GM12878 (cell line): ENCODE measurements around the gene CHMP4B. TPM values are rescaled to one million over a fixed set of nuclear protein-coding genes. Genes with fewer than 3 reads are reported as not detected.

Experiments
- ATAC-seq: fragments of 200-7000 bp; cut with Tn5 transposase; 3 replicates; pipeline ENCODE4 v1.9.1; 2020; ENCODE audit warnings: mild to moderate bottlenecking, moderate library complexity
- BruUV-seq: library from RNA; stranded (reverse); fragments of 400-500 nt; replicated peaks from 2 replicates; lab custom pipeline; 2021; lab: Mats Ljungman, UMichigan
- CTCF ChIA-PET: fragments of 300-600 bp; sonication (Branson Sonifier 250); formaldehyde crosslinking; extraction: SDS; loops from one replicate; lab custom pipeline; 2021; ENCODE audit warnings: inconsistent platforms; lab: Yijun Ruan, JAX
- POLR2A ChIA-PET: fragments of 350-600 bp; formaldehyde crosslinking; extraction: SDS; loops from one replicate; lab custom pipeline; 2021; ENCODE audit warnings: inconsistent platforms; lab: Charles Lee
- RAD21 ChIA-PET: fragments of 300-600 bp; sonication (Branson Sonifier 250); formaldehyde crosslinking; loops from one replicate; lab custom pipeline; 2023; ENCODE audit warnings: antibody characterized with exemption; ENCODE audit not compliant: unreplicated experiment; lab: Charles Lee
- SMC1A ChIA-PET: fragments of 300-600 bp; sonication (Branson Sonifier 250); formaldehyde crosslinking; loops from one replicate; lab custom pipeline; 2023; ENCODE audit not compliant: unreplicated experiment, uncharacterized antibody; lab: Charles Lee
- DNase-seq: peaks from one replicate; pipeline ENCODE4 v3.0.0-alpha.2; 2011; ENCODE audit warnings: low read depth, low spot score
- FAIRE-seq: peaks from 3 replicates; lab custom pipeline; 2011; peaks lifted over from hg19 to GRCh38; lab: Jason Lieb, UNC
- H2AFZ ChIP-seq: 2 replicates; pipeline ENCODE4 v1.6.0; 2011; ENCODE audit warnings: low read depth, low read length, control low read depth; ENCODE audit not compliant: control insufficient read depth
- H3K27ac ChIP-seq: 2 replicates; pipeline ENCODE4 v1.5.1; 2011; ENCODE audit warnings: control low read depth; ENCODE audit not compliant: control insufficient read depth, insufficient read depth
- H3K27me3 ChIP-seq, 2 experiments: replicated peaks in 1 of 2; 2 replicates each; pipeline versions ENCODE4 v1.6.0 to v1.6.1; 2011; ENCODE audit warnings: low read length in 1 of 2; ENCODE audit not compliant: control insufficient read depth in 2 of 2, insufficient read depth in 2 of 2
- H3K36me3 ChIP-seq, 2 experiments: 2 replicates each; pipeline ENCODE4 v1.5.1; 2011; ENCODE audit warnings: low read length in 1 of 2; ENCODE audit not compliant: control insufficient read depth in 2 of 2, insufficient read depth in 2 of 2
- H3K4me1 ChIP-seq: 2 replicates; pipeline ENCODE4 v1.6.1; 2011; ENCODE audit warnings: mild to moderate bottlenecking, low read length, moderate library complexity, mixed read lengths; ENCODE audit not compliant: control insufficient read depth, insufficient read depth
- H3K4me2 ChIP-seq: 2 replicates; pipeline ENCODE4 v1.6.0; 2011; ENCODE audit warnings: control low read depth; ENCODE audit not compliant: control insufficient read depth, insufficient read depth
- H3K4me3 ChIP-seq: fragments of 200-600 bp; sonication (generic); 2 replicates; pipeline ENCODE4 v1.5.1; 2016
- H3K79me2 ChIP-seq: 2 replicates; pipeline ENCODE4 v1.6.0; 2011; ENCODE audit warnings: low read length; ENCODE audit not compliant: control insufficient read depth, insufficient read depth
- H3K9ac ChIP-seq: 2 replicates; pipeline ENCODE4 v1.8.0; 2011; ENCODE audit warnings: low read length, control low read depth, mixed read lengths; ENCODE audit not compliant: control insufficient read depth, insufficient read depth
- H3K9me3 ChIP-seq: replicated peaks from 3 replicates; pipeline ENCODE4 v1.5.1; 2011; ENCODE audit warnings: mild to moderate bottlenecking, low read length; ENCODE audit not compliant: control insufficient read depth, insufficient read depth
- H4K20me1 ChIP-seq: 2 replicates; pipeline ENCODE4 v1.6.0; 2011; ENCODE audit not compliant: control insufficient read depth, insufficient read depth
- BCL11A ChIP-seq: IDR thresholded peaks from 2 replicates; pipeline ENCODE4 v1.6.1; 2011; ENCODE audit warnings: low read depth, low read length
- EZH2 ChIP-seq: IDR thresholded peaks from 2 replicates; pipeline ENCODE4 v1.6.1; 2012; ENCODE audit warnings: low read depth, mild to moderate bottlenecking, control low read depth, inconsistent platforms, low read length, borderline replicate concordance; ENCODE audit not compliant: control insufficient read depth
- HDAC2 ChIP-seq: fragments of 200-600 bp; sonication (generic); IDR thresholded peaks from 2 replicates; pipeline ENCODE4 v1.6.1; 2017
- HDAC6 ChIP-seq: fragments of 200-600 bp; sonication (generic); IDR thresholded peaks from one replicate; pipeline ENCODE4 v1.8.0; 2017; ENCODE audit warnings: antibody characterized with exemption; ENCODE audit not compliant: unreplicated experiment
- JUNB ChIP-seq: IDR thresholded peaks from 2 replicates; pipeline ENCODE4 v1.6.1; 2016; ENCODE audit warnings: antibody characterized with exemption, mild to moderate bottlenecking
- JUND ChIP-seq: IDR thresholded peaks from 2 replicates; pipeline ENCODE4 v1.6.1; 2012; ENCODE audit warnings: low read depth, mild to moderate bottlenecking, low read length, improper control_type of control experiment, moderate library complexity
- KAT2A ChIP-seq: conservative IDR thresholded peaks from 2 replicates; pipeline ENCODE4 v1.6.1; 2011; ENCODE audit warnings: low read depth, low read length; ENCODE audit not compliant: control insufficient read depth
- KLF5 ChIP-seq: fragments of 450-650 bp; IDR thresholded peaks from 2 replicates; pipeline ENCODE4 v1.6.1; 2014; ENCODE audit warnings: mild to moderate bottlenecking; ENCODE audit not compliant: partially characterized antibody
- MLLT1 ChIP-seq: fragments of 450-650 bp; IDR thresholded peaks from 2 replicates; pipeline ENCODE4 v1.6.1; 2016; ENCODE audit warnings: mild to moderate bottlenecking
- NBN ChIP-seq: fragments of 450-650 bp; IDR thresholded peaks from 2 replicates; pipeline ENCODE4 v1.6.1; 2016
- PAX5 ChIP-seq: IDR thresholded peaks from 2 replicates; pipeline ENCODE4 v1.6.1; 2011; ENCODE audit warnings: low read depth, low read length, borderline replicate concordance
- PRDM15 ChIP-seq: fragments of 450-650 bp; formaldehyde crosslinking; IDR thresholded peaks from 2 replicates; pipeline ENCODE4 v1.4.0; 2020; ENCODE audit warnings: mild to moderate bottlenecking, moderate library complexity
- SIX5 ChIP-seq: IDR thresholded peaks from 2 replicates; pipeline ENCODE4 v1.6.1; 2011; ENCODE audit warnings: mild to moderate bottlenecking, low read depth, low read length, moderate library complexity; ENCODE audit not compliant: severe bottlenecking
- SP1 ChIP-seq: IDR thresholded peaks from one replicate; pipeline ENCODE4 v1.6.1; 2011; ENCODE audit warnings: low read depth, low read length
- WGBS: methylation state at CpG from one replicate; pipeline ENCODE4 v1.1.6; 2016; ENCODE audit warnings: low lambda C conversion rate; ENCODE audit not compliant: insufficient replicate concordance, insufficient coverage; ENCODE audit errors: missing lambda C conversion rate; 5-methylcytosine and 5-hydroxymethylcytosine counted together
- in situ Hi-C: fragments of 300-500 bp; cut with MboI; formaldehyde crosslinking; loops from 9 replicates; pipeline ENCODE4 v1.14.3; 2018; ENCODE audit warnings: mixed read lengths
- intact Hi-C: fragments of 100-400 bp; cut with micrococcal nuclease; formaldehyde crosslinking; loops from one replicate; pipeline ENCODE4 v1.14.2; 2022; ENCODE audit not compliant: unreplicated experiment
- polyA plus RNA-seq, 11 experiments: library from polyadenylated mRNA; depleted of rRNA in 4 of 11; unstranded in 6 of 11; stranded (reverse) in 5 of 11; fragments of >200 nt; fragmentation: Nextera tagmentation in 4 of 11; fragmentation: Illumina TruSeq in 1 of 11; extraction: Ambion mirVana in 4 of 11; extraction: Trizol in 1 of 11; gene quantifications; 1 replicate in 1 of 11; 2 replicates in 10 of 11; pipeline versions ENCODE4 v1.2.1 to v1.2.3, GENCODE V29; 2011 to 2016; ENCODE audit warnings: inconsistent platforms in 2 of 11, missing spikeins in 2 of 11, low read depth in 1 of 11
- total RNA-seq, 4 experiments: library from RNA; depleted of rRNA in 3 of 4; stranded (reverse); fragments of >200 nt in 3 of 4; fragmentation: Illumina TruSeq in 1 of 4; extraction: Trizol in 1 of 4; gene quantifications; 2 replicates each; pipeline versions ENCODE4 v1.2.1 to v1.2.3, GENCODE V29; 2013 to 2021

Gene CHMP4B
- total and polyA plus RNA-seq, 10 of the 15 experiments (the other 5 are each of a cell fraction or from before 2014, with no cell fraction given) = 4.2 to 118 (median 49.6) TPM

DNA sequence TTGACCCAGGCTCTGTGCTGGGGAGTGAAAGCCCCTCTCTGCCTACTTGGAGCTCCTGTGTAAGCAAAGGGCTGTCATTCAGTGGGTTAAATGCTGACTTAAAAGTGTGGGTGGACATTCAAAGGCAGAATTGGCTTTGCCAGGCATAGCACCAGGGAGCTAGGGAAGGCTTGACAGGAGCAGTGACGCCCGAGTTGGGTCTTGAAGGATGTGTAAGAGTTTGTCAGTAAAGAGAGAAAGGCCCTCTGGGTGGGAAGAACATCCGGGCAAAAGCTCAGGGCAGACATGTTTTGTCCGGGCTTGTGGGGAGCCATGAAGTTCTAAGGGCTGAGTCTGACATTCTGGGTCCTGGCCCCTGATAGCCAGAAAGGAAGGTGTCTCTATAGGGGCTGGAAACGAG, 27.9 kb upstream of the CHMP4B start:
- Histone ChIP-seq H3K27ac (no peak overlapping the region), H3K4me3 (no peak overlapping the region), H3K36me3 (no peaks in the 10 kb centered on the region; a peak in 1 of 4 replicates), H3K9me3 (no peaks in the 10 kb centered on the region), H3K4me2 (no peak overlapping the region), H3K4me1 (peaks cover 36% of the 10 kb centered on the region), H3K79me2 (no peaks in the 10 kb centered on the region), H4K20me1 (no peaks in the 10 kb centered on the region), H2AFZ (no peak overlapping the region), H3K9ac (no peak overlapping the region), H3K27me3 (no peaks in the 10 kb centered on the region)
- POLR2A ChIA-PET = interaction anchor here (0.7 kb wide), 1 partner anchor 21 kb away, joined by 3 read pairs; no protein-coding TSS in a partner anchor
- 74% methylated on average over 5 of the region's 5 CpGs for WGBS
- FAIRE-seq (no peak), DNase-seq (no peak), ATAC-seq (no peak)
- TF ChIP-seq PAX5 = no peak
- CTCF ChIA-PET = interaction anchor here (2.1 kb wide), 1 partner anchor 9 kb away, joined by 16 read pairs; no protein-coding TSS in a partner anchor
- BruUV-seq = no TSS peak
- RAD21 ChIA-PET = interaction anchor here (1.1 kb wide), 1 partner anchor 98 kb away, joined by 3 read pairs; no protein-coding TSS in a partner anchor
- intact Hi-C loops (no loop called here), in situ Hi-C loops (no loop called here)
- SMC1A ChIA-PET = no interaction called here

GRCh38 chr20:33783818-33784217, 27.3 kb upstream of the CHMP4B start:
- no peak overlapping the region for H3K27ac ChIP-seq
- no peak overlapping the region for H3K9ac ChIP-seq
- 94% methylated on average over 3 of the region's 5 CpGs for WGBS
- ChIA-PET POLR2A (interaction anchor here (0.7 kb wide), 1 partner anchor 20 kb away, joined by 3 read pairs; no protein-coding TSS in a partner anchor), RAD21 (no interaction called here), CTCF (no interaction called here), SMC1A (no interaction called here)
- no TSS peak for BruUV-seq
- in situ Hi-C loops (no loop called here), intact Hi-C loops (no loop called here)
- H4K20me1 ChIP-seq = no peaks in the 10 kb centered on the region
- H2AFZ ChIP-seq = no peak overlapping the region
- no peak for FAIRE-seq
- H3K4me2 ChIP-seq = no peak overlapping the region
- no peak for ATAC-seq
- DNase-seq = no peak
- no peaks in the 10 kb centered on the region; a peak in 1 of 4 replicates for H3K36me3 ChIP-seq
- H3K27me3 ChIP-seq = no peaks in the 10 kb centered on the region
- peaks cover 33% of the 10 kb centered on the region for H3K4me1 ChIP-seq
- no peak overlapping the region for H3K4me3 ChIP-seq
- H3K79me2 ChIP-seq = no peaks in the 10 kb centered on the region
- no peaks in the 10 kb centered on the region for H3K9me3 ChIP-seq
- TF ChIP-seq NBN (no peak), BCL11A (no peak), JUND (no peak), PAX5 (no peak), HDAC6 (no peak), KAT2A (no peak), KLF5 (no peak), SIX5 (no peak), PRDM15 (CRISPR knock-in tag) (no peak), JUNB (no peak), MLLT1 (no peak), SP1 (no peak), HDAC2 (no peak), EZH2 (no peak)
